H1 (cell line): ENCODE measurements around the gene ANXA8.
"Not testable (repeated sequence)": the region's sequence is repeated elsewhere in the genome, so short reads cannot be mapped to it uniquely, and the experiment has no call there.

Experiments
- CHD1 ChIP-seq: IDR thresholded peaks from 2 replicates; pipeline ENCODE4 v1.6.1; 2012; ENCODE audit warnings: low read depth, low read length, improper control_type of control experiment
- EZH2 ChIP-seq: fragments of 200-600 bp; sonication (generic); IDR thresholded peaks from 2 replicates; pipeline ENCODE4 v1.7.1; 2012; ENCODE audit warnings: low read depth, mild to moderate bottlenecking, moderate library complexity, low read length, inconsistent platforms; ENCODE audit not compliant: severe bottlenecking
- HDAC2 ChIP-seq, 2 experiments: fragments of 300-600 bp in 1 of 2; sonication (generic) in 1 of 2; IDR thresholded peaks; 2 replicates each; pipeline ENCODE4 v1.6.1; 2011 to 2012; ENCODE audit warnings: low read depth in 2 of 2, low read length in 2 of 2, mild to moderate bottlenecking in 2 of 2, moderate library complexity in 2 of 2, borderline replicate concordance in 1 of 2, inconsistent platforms in 1 of 2
- JUN ChIP-seq: IDR thresholded peaks from 2 replicates; pipeline ENCODE4 v1.6.1; 2011; ENCODE audit warnings: low read depth, mild to moderate bottlenecking, improper control_type of control experiment, low read length
- JUND ChIP-seq: IDR thresholded peaks from 2 replicates; pipeline ENCODE4 v1.6.1; 2011; ENCODE audit warnings: mild to moderate bottlenecking, improper control_type of control experiment, low read length
- POLR2A ChIP-seq, 2 experiments: IDR thresholded peaks; 1 replicate in 1 of 2; 2 replicates in 1 of 2; pipeline ENCODE4 v1.6.1; 2011; ENCODE audit warnings: low read depth in 2 of 2, low read length in 2 of 2, mild to moderate bottlenecking in 2 of 2; ENCODE audit errors: control extremely low read depth in 1 of 2
- POLR2AphosphoS5 ChIP-seq: IDR thresholded peaks from 2 replicates; pipeline ENCODE4 v1.6.1; 2011; ENCODE audit warnings: low read depth, low read length
- POU5F1 ChIP-seq: IDR thresholded peaks from 2 replicates; pipeline ENCODE4 v1.6.1; 2011; ENCODE audit warnings: low read depth, mild to moderate bottlenecking, low read length, moderate library complexity
- SIN3A ChIP-seq, 2 experiments: IDR thresholded peaks in 1 of 2; conservative IDR thresholded peaks in 1 of 2; 2 replicates each; pipeline ENCODE4 v1.6.1; 2011 to 2012; ENCODE audit warnings: low read length in 2 of 2, improper control_type of control experiment in 1 of 2, low read depth in 1 of 2, mild to moderate bottlenecking in 1 of 2
- SP1 ChIP-seq: IDR thresholded peaks from 2 replicates; pipeline ENCODE4 v1.6.1; 2011; ENCODE audit warnings: low read depth, low read length
- SRF ChIP-seq: IDR thresholded peaks from 2 replicates; pipeline ENCODE4 v1.6.1; 2011; ENCODE audit warnings: mild to moderate bottlenecking, low read depth, low read length, moderate library complexity
- TAF1 ChIP-seq: IDR thresholded peaks from 2 replicates; pipeline ENCODE4 v1.6.1; 2011; ENCODE audit warnings: mild to moderate bottlenecking, low read depth, low read length
- TF ChIP-seq, protein P1 (sequence below), 3 experiments: IDR thresholded peaks; 1 replicate in 2 of 3; 2 replicates in 1 of 3; pipeline versions ENCODE4 v1.5.1 to v1.6.1; 2011; ENCODE audit warnings: low read length in 3 of 3, mild to moderate bottlenecking in 3 of 3, inconsistent platforms in 2 of 3, low read depth in 1 of 3, moderate library complexity in 1 of 3; ENCODE audit not compliant: insufficient read depth in 1 of 3; ENCODE audit errors: control extremely low read depth in 1 of 3

DNA sequence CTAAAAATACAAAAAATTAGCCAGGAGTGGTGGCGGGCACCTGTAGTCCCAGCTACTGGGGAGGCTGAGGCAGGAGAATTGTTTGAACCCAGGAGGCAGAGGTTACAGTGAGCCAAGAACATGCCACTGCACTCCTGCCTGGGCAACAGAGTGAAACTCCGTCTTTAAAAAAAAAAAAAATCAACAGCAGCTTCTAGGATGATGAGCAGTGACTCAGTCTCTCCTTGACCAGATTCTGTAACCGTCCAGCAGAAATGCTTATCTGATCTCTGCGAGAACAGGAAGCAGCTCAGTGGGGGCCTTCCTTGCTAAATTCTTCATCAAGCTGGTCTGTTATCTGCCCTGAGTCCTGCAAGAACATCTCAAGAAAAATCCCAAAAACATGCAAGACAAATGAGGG, 2.0 kb upstream of the ANXA8 start:
- TF ChIP-seq, protein P1, sequence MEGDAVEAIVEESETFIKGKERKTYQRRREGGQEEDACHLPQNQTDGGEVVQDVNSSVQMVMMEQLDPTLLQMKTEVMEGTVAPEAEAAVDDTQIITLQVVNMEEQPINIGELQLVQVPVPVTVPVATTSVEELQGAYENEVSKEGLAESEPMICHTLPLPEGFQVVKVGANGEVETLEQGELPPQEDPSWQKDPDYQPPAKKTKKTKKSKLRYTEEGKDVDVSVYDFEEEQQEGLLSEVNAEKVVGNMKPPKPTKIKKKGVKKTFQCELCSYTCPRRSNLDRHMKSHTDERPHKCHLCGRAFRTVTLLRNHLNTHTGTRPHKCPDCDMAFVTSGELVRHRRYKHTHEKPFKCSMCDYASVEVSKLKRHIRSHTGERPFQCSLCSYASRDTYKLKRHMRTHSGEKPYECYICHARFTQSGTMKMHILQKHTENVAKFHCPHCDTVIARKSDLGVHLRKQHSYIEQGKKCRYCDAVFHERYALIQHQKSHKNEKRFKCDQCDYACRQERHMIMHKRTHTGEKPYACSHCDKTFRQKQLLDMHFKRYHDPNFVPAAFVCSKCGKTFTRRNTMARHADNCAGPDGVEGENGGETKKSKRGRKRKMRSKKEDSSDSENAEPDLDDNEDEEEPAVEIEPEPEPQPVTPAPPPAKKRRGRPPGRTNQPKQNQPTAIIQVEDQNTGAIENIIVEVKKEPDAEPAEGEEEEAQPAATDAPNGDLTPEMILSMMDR (IDR thresholded peaks at IDR 0.05; ENCODE audit: control extremely low read depth in 1 of 3, insufficient read depth in 1 of 3, low read depth in 1 of 3, low read length in 3 of 3) = not testable (repeated sequence)
- TF ChIP-seq TAF1; JUND; POLR2A (IDR thresholded peaks at IDR 0.05; ENCODE audit: control extremely low read depth in 1 of 2, low read depth in 2 of 2, low read length in 2 of 2); SP1; SIN3A (conservative IDR thresholded peaks at IDR 0.05 in 1 of 2, IDR thresholded peaks at IDR 0.05 in 1 of 2; ENCODE audit: low read depth in 1 of 2, low read length in 2 of 2); POLR2AphosphoS5; POU5F1; EZH2; HDAC2 (IDR thresholded peaks at IDR 0.05; ENCODE audit: borderline replicate concordance in 1 of 2, low read depth in 2 of 2, low read length in 2 of 2); SRF; JUN; CHD1: not testable (repeated sequence)
